SK-N-SH (cell line): ENCODE results near the gene ERICH6. TPM values are rescaled to one million over a fixed set of nuclear protein-coding genes. Genes with fewer than 3 reads are reported as not detected.

ENCODE experiments used
- CTCF ChIA-PET: fragments of 300-600, 350-600 bp; formaldehyde crosslinking; extraction: SDS; loops from one replicate; lab custom pipeline; 2021; lab: Yijun Ruan, JAX
- POLR2A ChIA-PET: fragments of 350-600 bp; sonication (Branson Sonifier 250); formaldehyde crosslinking; extraction: SDS; loops from one replicate; lab custom pipeline; 2020; ENCODE audit warnings: antibody characterized with exemption, inconsistent platforms; lab: Yijun Ruan, JAX
- DNase-seq: peaks from one replicate; pipeline ENCODE4 v3.0.0; 2012
- H2AFZ ChIP-seq: fragments of 200-600 bp; sonication (generic); 2 replicates; pipeline ENCODE4 v1.8.1; 2016; ENCODE audit warnings: antibody characterized with exemption, mild to moderate bottlenecking, low read depth
- H3F3A ChIP-seq: fragments of 200-600 bp; sonication (generic); replicated peaks from 2 replicates; pipeline ENCODE3; 2016; ENCODE audit warnings: antibody characterized with exemption, mild to moderate bottlenecking; ENCODE audit not compliant: insufficient read depth
- H3K27ac ChIP-seq, 2 experiments: fragments of 200-500 bp in 1 of 2; fragments of 200-600 bp in 1 of 2; sonication (Bioruptor generic) in 1 of 2; sonication (generic), shearing (Covaris generic) in 1 of 2; 2 replicates each; pipeline versions ENCODE4 v1.5.1 to v1.6.1; 2014 to 2016; ENCODE audit warnings: low read depth in 2 of 2, inconsistent platforms in 1 of 2, low read length in 1 of 2, mild to moderate bottlenecking in 1 of 2, mixed read lengths in 1 of 2
- H3K27me3 ChIP-seq: fragments of 200-600 bp; sonication (generic), shearing (Covaris generic); 2 replicates; pipeline ENCODE4 v1.6.1; 2016; ENCODE audit warnings: mixed run types; ENCODE audit not compliant: insufficient read depth
- H3K36me3 ChIP-seq, 2 experiments: fragments of 200-500 bp in 1 of 2; fragments of 200-600 bp in 1 of 2; sonication (Bioruptor generic) in 1 of 2; sonication (generic) in 1 of 2; replicated peaks in 1 of 2; 2 replicates each; pipeline versions ENCODE3 to v1.5.1; 2014 to 2016; ENCODE audit warnings: low read length in 1 of 2, mild to moderate bottlenecking in 1 of 2; ENCODE audit not compliant: insufficient read depth in 2 of 2, control insufficient read depth in 1 of 2
- H3K4me1 ChIP-seq, 2 experiments: fragments of 200-500 bp in 1 of 2; fragments of 200-600 bp in 1 of 2; sonication (Bioruptor generic) in 1 of 2; sonication (generic), shearing (Covaris generic) in 1 of 2; 2 replicates each; pipeline versions ENCODE4 v1.5.1 to v1.6.1; 2014 to 2016; ENCODE audit warnings: low read depth in 1 of 2, low read length in 1 of 2, mixed run types in 1 of 2; ENCODE audit not compliant: insufficient read depth in 2 of 2, control insufficient read depth in 1 of 2
- H3K4me2 ChIP-seq: fragments of 200-600 bp; sonication (generic), shearing (Covaris generic); 2 replicates; pipeline ENCODE4 v1.6.1; 2017; ENCODE audit warnings: mixed run types
- H3K4me3 ChIP-seq, 2 experiments: fragments of 200-500 bp in 1 of 2; fragments of 200-600 bp in 1 of 2; sonication (Bioruptor generic) in 1 of 2; sonication (generic), shearing (Covaris generic) in 1 of 2; 2 replicates each; pipeline versions ENCODE4 v1.5.1 to v1.8.1; 2014 to 2016; ENCODE audit warnings: low read depth in 2 of 2, inconsistent platforms in 1 of 2, low read length in 1 of 2, mild to moderate bottlenecking in 1 of 2, mixed read lengths in 1 of 2, moderate library complexity in 1 of 2
- H3K79me2 ChIP-seq: fragments of 200-600 bp; sonication (generic); 2 replicates; pipeline ENCODE4 v1.8.1; 2017; ENCODE audit warnings: mild to moderate bottlenecking; ENCODE audit not compliant: insufficient read depth
- H3K9ac ChIP-seq: fragments of 200-600 bp; sonication (generic); 2 replicates; pipeline ENCODE4 v1.6.1; 2017; ENCODE audit warnings: mixed run types
- H3K9me2 ChIP-seq: fragments of 200-600 bp; sonication (generic); 2 replicates; pipeline ENCODE4 v1.6.1; 2017; ENCODE audit warnings: mixed run types
- H3K9me3 ChIP-seq: fragments of 200-600 bp; sonication (generic); 2 replicates; pipeline ENCODE4 v1.6.1; 2017; ENCODE audit warnings: mixed run types, mild to moderate bottlenecking, moderate library complexity
- H4K20me1 ChIP-seq: fragments of 200-600 bp; sonication (generic); 2 replicates; pipeline ENCODE4 v1.6.1; 2017; ENCODE audit warnings: mild to moderate bottlenecking, mixed run types; ENCODE audit not compliant: insufficient read depth
- CHD2 ChIP-seq: fragments of 150-350 bp; IDR thresholded peaks from 2 replicates; pipeline ENCODE4 v1.6.1; 2018; ENCODE audit warnings: low read length; ENCODE audit not compliant: partially characterized antibody
- CTCF ChIP-seq: fragments of 200-600 bp; sonication (generic); IDR thresholded peaks from 2 replicates; pipeline ENCODE4 v1.6.1; 2017; ENCODE audit warnings: antibody characterized with exemption, mild to moderate bottlenecking, moderate library complexity
- FOSL2 ChIP-seq: IDR thresholded peaks from 2 replicates; pipeline ENCODE4 v1.4.0; 2012; ENCODE audit warnings: low read depth, mild to moderate bottlenecking, moderate library complexity, borderline replicate concordance
- GABPA ChIP-seq: IDR thresholded peaks from 2 replicates; pipeline ENCODE4 v1.4.0; 2012; ENCODE audit warnings: low read depth, mild to moderate bottlenecking
- IRF3 ChIP-seq: fragments of 150-350 bp; IDR thresholded peaks from 2 replicates; pipeline ENCODE4 v1.6.1; 2016; ENCODE audit warnings: mild to moderate bottlenecking, low read depth, low read length
- MEF2A ChIP-seq: IDR thresholded peaks from 2 replicates; pipeline ENCODE4 v1.4.0; 2012; ENCODE audit warnings: low read depth, borderline replicate concordance
- MXI1 ChIP-seq: IDR thresholded peaks from 2 replicates; pipeline ENCODE4 v1.6.1; 2012; ENCODE audit warnings: mild to moderate bottlenecking, low read depth, low read length, improper control_type of control experiment
- PBX3 ChIP-seq: IDR thresholded peaks from 2 replicates; pipeline ENCODE4; 2012
- RAD21 ChIP-seq: IDR thresholded peaks from 2 replicates; pipeline ENCODE4 v1.6.1; 2012; ENCODE audit warnings: mild to moderate bottlenecking, low read length
- RCOR1 ChIP-seq: fragments of 150-350 bp; IDR thresholded peaks from 2 replicates; pipeline ENCODE4 v1.6.1; 2017; ENCODE audit warnings: antibody characterized with exemption, low read length
- RFX5 ChIP-seq: IDR thresholded peaks from 2 replicates; pipeline ENCODE4 v1.6.1; 2012; ENCODE audit warnings: mild to moderate bottlenecking, improper control_type of control experiment, low read length
- RXRA ChIP-seq: IDR thresholded peaks from 2 replicates; pipeline ENCODE4 v1.4.0; 2012; ENCODE audit warnings: low read depth, mild to moderate bottlenecking, borderline replicate concordance
- SIN3A ChIP-seq: IDR thresholded peaks from 2 replicates; pipeline ENCODE4 v1.6.1; 2012; ENCODE audit warnings: low read depth, mild to moderate bottlenecking, low read length, moderate library complexity, borderline replicate concordance
- SMC3 ChIP-seq: IDR thresholded peaks from 2 replicates; pipeline ENCODE4 v1.6.1; 2012; ENCODE audit warnings: low read depth, low read length, improper control_type of control experiment
- TCF12 ChIP-seq: IDR thresholded peaks from 2 replicates; pipeline ENCODE4 v1.4.0; 2012
- ZBTB33 ChIP-seq: IDR thresholded peaks from 2 replicates; pipeline ENCODE4 v1.4.0; 2012; ENCODE audit warnings: low read depth, borderline replicate concordance
- polyA plus RNA-seq, 3 experiments: library from polyadenylated mRNA; depleted of rRNA; stranded (reverse); fragments of >200 nt; gene quantifications; 2 replicates each; pipeline ENCODE4 v1.2.3, GENCODE V29; 2012

ERICH6 gene
- polyA plus RNA-seq, 1 of the 3 experiments (the other 2 are of a cell fraction) = 0.08 TPM

- TF ChIP-seq PBX3 (no peak), TCF12 (no peak), SMC3 (no peak), RFX5 (no peak)
Measured at GRCh38 chr3:150687613-150688012, 16.1 kb downstream of the ERICH6 start (continued).

GRCh38 chr3:150682824-150683223 is 20.9 kb downstream of the ERICH6 start:
- Histone ChIP-seq H3K4me1 (no peaks in the 10 kb centered on the region), H4K20me1 (no peaks in the 10 kb centered on the region), H3K9me2 (no peaks in the 10 kb centered on the region), H3K4me3 (no peak overlapping the region), H3K4me2 (no peak overlapping the region), H3K79me2 (no peaks in the 10 kb centered on the region), H3K27ac (no peak overlapping the region), H3K36me3 (no peaks in the 10 kb centered on the region), H3K9me3 (no peaks in the 10 kb centered on the region), H2AFZ (no peak overlapping the region), H3K27me3 (peaks cover 5% of the 10 kb centered on the region; the same call in 1 of the 2 replicates), H3F3A (no peaks in the 10 kb centered on the region), H3K9ac (no peak overlapping the region)
- ChIA-PET CTCF (no interaction called here), POLR2A (no interaction called here)
- TF ChIP-seq CHD2 = no peak
- no peak for TF ChIP-seq IRF3
- TF ChIP-seq MXI1 = no peak
- no peak for TF ChIP-seq SIN3A
- no peak for TF ChIP-seq GABPA
- no peak for TF ChIP-seq ZBTB33
- TF ChIP-seq RFX5 = no peak
- TF ChIP-seq RCOR1 = no peak
- no peak for TF ChIP-seq FOSL2
- no peak for TF ChIP-seq RXRA
- TF ChIP-seq RAD21 = no peak
- no peak for TF ChIP-seq MEF2A
- no peak for TF ChIP-seq CTCF
- DNase-seq = no peak
